ACC112 (cell line): ENCODE results near the gene BEND6.
A peak's percentile ranks its signal among the peaks of the same experiment; 100 is the strongest.
"Not testable (repeated sequence)": the region's sequence is repeated elsewhere in the genome, so short reads cannot be mapped to it uniquely, and the experiment has no call there.

Experiments used
- H2AFZ ChIP-seq: fragments of 200-600 bp; sonication (generic); one replicate; pipeline ENCODE4 v1.6.0; 2017; ENCODE audit warnings: antibody characterized with exemption, low read length; ENCODE audit not compliant: unreplicated experiment
- H3K27ac ChIP-seq: fragments of 200-600 bp; sonication (generic); 2 replicates; pipeline ENCODE4 v1.5.1; 2014; ENCODE audit warnings: low read depth, mild to moderate bottlenecking, antibody characterized with exemption, low read length, moderate library complexity
- H3K27me3 ChIP-seq: fragments of 200-600 bp; sonication (generic); 2 replicates; pipeline ENCODE4 v1.6.1; 2014; ENCODE audit warnings: mild to moderate bottlenecking, antibody characterized with exemption, low read length, moderate library complexity, mixed read lengths; ENCODE audit not compliant: insufficient read depth
- H3K36me3 ChIP-seq: fragments of 200-600 bp; sonication (generic); 2 replicates; pipeline ENCODE4 v1.6.1; 2016; ENCODE audit warnings: mild to moderate bottlenecking, antibody characterized with exemption, low read length, moderate library complexity, mixed read lengths; ENCODE audit not compliant: insufficient read depth
- H3K4me1 ChIP-seq: fragments of 200-600 bp; sonication (generic); one replicate; pipeline ENCODE4 v1.6.1; 2016; ENCODE audit warnings: low read length, mixed read lengths; ENCODE audit not compliant: insufficient read depth, unreplicated experiment, control insufficient read depth
- H3K4me3 ChIP-seq: fragments of 200-600 bp; sonication (generic); 2 replicates; pipeline ENCODE4 v1.5.1; 2014; ENCODE audit warnings: mild to moderate bottlenecking, low read depth, low read length
- H3K79me2 ChIP-seq: fragments of 200-600 bp; sonication (generic); one replicate; pipeline ENCODE4 v1.6.0; 2016; ENCODE audit warnings: low read length; ENCODE audit not compliant: control insufficient read depth, unreplicated experiment, insufficient read depth

Gene BEND6

DNA sequence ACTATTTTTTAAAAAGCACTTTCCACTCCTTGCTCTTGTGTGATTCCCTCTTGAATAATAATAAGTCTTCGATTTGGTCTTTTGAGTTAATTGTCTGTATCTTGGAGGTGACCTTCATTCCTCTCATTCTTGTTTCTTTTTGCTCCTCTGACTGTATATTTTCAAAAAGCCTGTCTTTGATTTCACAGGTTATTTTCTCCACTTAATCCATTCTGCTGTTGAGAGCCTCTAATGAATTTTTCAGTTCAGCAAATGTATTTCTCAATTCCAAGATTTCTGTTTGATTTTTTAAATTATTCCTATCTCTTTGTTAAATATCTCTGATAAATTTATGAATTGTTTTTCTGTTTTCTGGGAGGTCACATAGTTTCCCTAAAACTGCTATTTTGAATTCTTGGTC lies 69.9 kb downstream of the BEND6 start:
- peaks cover 12% of the 10 kb centered on the region; the same call in 1 of the 2 replicates for H3K36me3 ChIP-seq
- no peak overlapping the region for H2AFZ ChIP-seq
- no peak overlapping the region for H3K4me3 ChIP-seq
- no peak overlapping the region for H3K27ac ChIP-seq
- H3K79me2 ChIP-seq, result no peaks in the 10 kb centered on the region
- no peaks in the 10 kb centered on the region for H3K27me3 ChIP-seq
- no peaks in the 10 kb centered on the region for H3K4me1 ChIP-seq

DNA sequence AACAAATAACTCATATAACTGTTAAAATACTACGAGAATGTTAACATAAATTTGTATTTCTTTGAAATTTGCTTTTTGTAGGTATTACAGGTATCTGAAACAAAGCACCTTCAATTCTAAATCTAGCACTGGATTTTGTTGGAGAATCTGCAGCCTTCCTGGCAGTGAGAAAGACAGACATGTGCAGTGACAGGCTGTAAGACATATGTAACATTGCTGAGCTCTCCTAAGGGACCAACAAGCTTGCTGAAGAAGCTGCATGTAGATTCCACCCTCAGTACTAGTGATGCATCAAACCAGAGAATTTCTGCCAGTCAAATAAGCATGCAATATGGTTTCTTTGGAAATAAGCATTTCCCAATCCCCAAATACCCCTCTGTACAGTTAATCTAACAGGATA lies 71.1 kb downstream of the BEND6 start:
- no peak overlapping the region for H2AFZ ChIP-seq
- no peaks in the 10 kb centered on the region for H3K4me1 ChIP-seq
- H3K4me3 ChIP-seq, result no peak overlapping the region
- H3K79me2 ChIP-seq, result no peaks in the 10 kb centered on the region
- no peaks in the 10 kb centered on the region for H3K27me3 ChIP-seq
- peaks cover 12% of the 10 kb centered on the region; the same call in 1 of the 2 replicates for H3K36me3 ChIP-seq
- no peak overlapping the region for H3K27ac ChIP-seq

DNA sequence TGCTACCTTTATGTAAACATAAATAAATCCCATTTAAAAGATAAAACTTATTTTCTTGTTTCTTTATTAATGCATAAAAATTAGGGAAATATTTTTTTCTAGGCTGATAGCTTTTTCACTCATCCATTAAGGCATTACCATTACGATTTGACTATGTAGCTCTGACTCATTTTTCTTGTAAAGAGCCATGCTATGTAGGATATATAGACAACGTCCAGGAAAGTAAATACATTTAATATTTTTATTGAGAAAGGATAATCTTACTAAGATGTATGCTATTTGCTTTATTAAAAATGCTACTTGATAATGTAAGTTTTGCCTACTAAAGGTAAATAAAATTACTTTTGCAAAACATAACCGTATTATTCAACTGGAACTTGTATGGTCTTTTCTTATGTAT lies 72.4 kb downstream of the BEND6 start:
- Histone ChIP-seq H3K36me3 (peaks cover 12% of the 10 kb centered on the region; the same call in 1 of the 2 replicates), H3K79me2 (no peaks in the 10 kb centered on the region), H3K27ac (no peak overlapping the region), H2AFZ (no peak overlapping the region), H3K4me3 (no peak overlapping the region), H3K27me3 (no peaks in the 10 kb centered on the region), H3K4me1 (no peaks in the 10 kb centered on the region)

DNA sequence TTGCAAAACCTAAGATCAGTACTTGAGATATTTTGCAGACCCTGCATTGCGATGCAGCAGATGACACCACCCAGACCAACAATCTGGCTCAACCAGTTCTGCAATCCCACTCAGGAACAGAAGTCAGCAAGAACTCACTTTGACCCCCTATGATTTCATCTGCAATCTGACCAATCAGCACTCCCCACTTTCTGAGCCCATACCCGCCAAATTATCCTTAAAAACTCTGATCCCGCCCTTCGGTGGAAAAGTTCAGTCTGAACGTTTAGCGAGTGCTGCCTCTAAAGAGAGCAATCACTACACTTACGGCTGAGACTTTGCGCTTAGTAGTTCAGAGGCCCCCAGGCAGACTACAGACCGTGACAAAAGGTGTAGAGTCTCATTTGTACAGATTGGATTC lies 74.3 kb downstream of the BEND6 start:
- Histone ChIP-seq H3K36me3 (0 out of 2 replicates have a peak, but pooled peaks cover 9% of the 10 kb centered on the region), H3K79me2 (no peaks in the 10 kb centered on the region), H3K27me3 (no peaks in the 10 kb centered on the region), H3K4me1 (no peaks in the 10 kb centered on the region), H3K4me3 (no peak overlapping the region), H3K27ac (no peak overlapping the region), H2AFZ (no peak overlapping the region)

DNA sequence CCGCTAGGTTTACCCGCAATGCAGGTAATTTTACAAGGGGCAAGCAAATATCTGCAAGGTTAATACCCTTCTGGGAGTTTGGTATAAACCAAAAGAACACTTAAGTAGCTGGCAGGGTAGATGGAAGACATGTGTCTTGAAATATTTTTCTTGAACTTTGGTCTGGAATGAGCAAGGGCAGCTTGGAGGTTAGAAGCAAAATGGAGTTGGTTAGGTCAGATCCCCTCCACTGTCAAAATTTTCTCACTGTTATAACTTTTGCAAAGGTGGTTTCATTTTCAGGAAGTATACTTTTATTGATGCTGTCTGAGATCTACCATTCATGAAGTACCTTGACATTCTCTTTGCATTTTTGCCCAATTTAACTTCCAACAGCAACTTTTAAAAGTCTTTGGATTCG lies 78.3 kb downstream of the BEND6 start:
- H2AFZ ChIP-seq, result peak overlapping the region; percentile 7
- H3K36me3 ChIP-seq, result no peaks in the 10 kb centered on the region
- H3K4me1 ChIP-seq, result no peaks in the 10 kb centered on the region
- H3K27ac ChIP-seq, result no peak overlapping the region
- H3K4me3 ChIP-seq, result no peak overlapping the region
- no peaks in the 10 kb centered on the region for H3K79me2 ChIP-seq
- no peaks in the 10 kb centered on the region for H3K27me3 ChIP-seq

DNA sequence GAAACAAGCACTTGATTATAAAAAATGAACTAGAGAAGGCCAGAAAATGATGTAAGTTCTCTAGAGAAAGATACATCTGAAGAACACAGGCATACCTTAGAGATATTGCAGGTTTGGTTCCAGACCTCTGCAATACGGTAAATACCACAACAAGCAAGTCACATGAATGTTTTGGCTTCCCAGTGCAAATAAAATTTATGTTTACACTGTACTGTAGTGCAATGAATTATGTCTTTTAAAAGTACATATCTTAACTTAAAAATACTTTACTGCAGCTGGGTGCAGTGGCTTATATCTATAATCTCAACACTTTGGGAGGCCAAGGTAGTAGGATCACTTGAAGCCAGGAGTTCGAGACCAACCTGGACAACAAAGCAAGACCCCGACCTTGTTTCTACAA lies 80.6 kb downstream of the BEND6 start:
- Histone ChIP-seq H3K36me3 (no peaks in the 10 kb centered on the region), H3K4me1 (no peaks in the 10 kb centered on the region), H2AFZ (no peak overlapping the region), H3K79me2 (no peaks in the 10 kb centered on the region), H3K27me3 (no peaks in the 10 kb centered on the region), H3K27ac (no peak overlapping the region), H3K4me3 (no peak overlapping the region)

DNA sequence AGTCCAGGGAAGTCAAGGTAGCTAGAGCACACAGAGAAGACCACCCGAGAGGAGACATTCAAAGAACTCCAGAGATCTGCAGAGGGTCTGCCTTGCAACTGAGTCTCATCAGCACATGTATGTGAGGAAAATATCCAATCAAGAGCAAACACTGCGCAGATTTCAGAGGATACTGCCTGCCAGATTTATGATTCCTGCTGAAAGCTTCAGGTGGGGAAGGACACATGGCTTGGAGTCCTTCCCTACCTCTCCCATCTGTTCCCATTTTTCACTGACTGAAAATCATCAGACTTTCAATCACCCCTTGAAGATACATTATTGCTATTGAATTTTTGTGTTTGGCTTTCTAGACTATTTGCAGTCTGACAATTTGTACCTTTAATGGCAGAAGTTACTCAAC lies 84.0 kb downstream of the BEND6 start:
- no peak overlapping the region for H3K27ac ChIP-seq
- no peaks in the 10 kb centered on the region for H3K79me2 ChIP-seq
- no peak overlapping the region for H2AFZ ChIP-seq
- no peaks in the 10 kb centered on the region for H3K4me1 ChIP-seq
- H3K4me3 ChIP-seq, result no peak overlapping the region
- no peaks in the 10 kb centered on the region for H3K27me3 ChIP-seq
- no peaks in the 10 kb centered on the region for H3K36me3 ChIP-seq

DNA sequence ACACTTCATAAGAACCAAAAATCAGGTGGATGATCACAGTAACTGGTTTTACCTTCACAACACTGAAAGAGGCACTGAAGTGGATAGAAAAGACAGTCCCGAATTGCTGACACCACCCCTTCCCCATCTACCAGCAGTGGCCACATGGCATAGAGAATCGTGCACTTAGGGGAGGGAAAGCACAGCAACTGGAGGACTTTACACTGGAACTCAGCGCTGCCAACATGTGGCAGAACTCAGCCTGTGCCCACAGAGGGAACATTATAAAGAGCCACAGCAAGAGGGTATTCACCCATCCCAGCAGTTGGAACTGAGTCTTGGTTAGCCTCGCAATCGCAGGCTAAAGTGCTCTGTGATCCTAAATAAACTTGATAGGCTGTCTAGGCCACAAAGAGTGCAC lies 85.1 kb downstream of the BEND6 start:
- Histone ChIP-seq H3K79me2 (no peaks in the 10 kb centered on the region), H3K27me3 (no peaks in the 10 kb centered on the region), H2AFZ (no peak overlapping the region), H3K4me3 (no peak overlapping the region), H3K27ac (no peak overlapping the region), H3K36me3 (no peaks in the 10 kb centered on the region), H3K4me1 (no peaks in the 10 kb centered on the region)

DNA sequence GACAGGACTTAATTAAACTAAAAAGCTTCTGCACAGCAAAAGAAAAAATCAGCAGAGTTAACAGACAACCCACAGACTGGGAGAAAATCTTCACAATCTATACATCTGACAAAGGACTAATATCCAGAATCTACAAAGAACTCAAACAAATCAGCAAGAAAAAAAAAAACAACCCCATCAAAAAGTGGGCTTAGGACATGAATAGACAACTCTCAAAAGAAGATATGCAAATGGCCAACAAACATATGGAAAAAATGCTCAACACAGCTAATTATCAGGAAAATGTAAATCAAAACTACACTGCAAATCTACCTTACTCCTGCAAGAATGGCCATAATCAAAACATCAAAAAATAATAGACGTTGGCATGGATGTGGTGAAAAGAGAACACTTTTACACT lies 89.2 kb downstream of the BEND6 start:
- not testable (repeated sequence) for H3K36me3 ChIP-seq, H2AFZ ChIP-seq, H3K27ac ChIP-seq, H3K27me3 ChIP-seq, H3K4me3 ChIP-seq, H3K4me1 ChIP-seq
- peaks cover 12% of the 10 kb centered on the region for H3K79me2 ChIP-seq

DNA sequence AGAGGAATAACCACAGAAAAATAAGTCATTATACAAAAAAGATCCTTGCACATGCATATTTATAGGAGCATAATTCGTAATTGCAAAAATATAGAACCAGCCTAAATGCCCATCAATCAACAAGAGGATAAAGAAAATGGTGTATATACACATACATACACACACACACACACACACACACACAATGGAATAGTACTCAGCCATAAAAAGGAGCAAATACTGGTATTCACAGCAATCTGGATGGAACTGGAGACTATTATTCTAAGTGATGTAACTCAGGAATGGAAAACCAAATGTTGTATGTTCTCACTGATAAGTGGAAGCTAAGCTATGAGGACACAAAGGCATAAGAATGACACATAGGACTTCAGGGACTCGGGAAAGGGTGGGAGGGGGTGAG lies 89.7 kb downstream of the BEND6 start:
- Histone ChIP-seq H3K27ac (no peak overlapping the region), H3K4me1 (peaks cover 12% of the 10 kb centered on the region), H3K4me3 (no peak overlapping the region), H3K36me3 (peaks cover 8% of the 10 kb centered on the region), H2AFZ (no peak overlapping the region), H3K79me2 (peaks cover 17% of the 10 kb centered on the region), H3K27me3 (no peaks in the 10 kb centered on the region)

DNA sequence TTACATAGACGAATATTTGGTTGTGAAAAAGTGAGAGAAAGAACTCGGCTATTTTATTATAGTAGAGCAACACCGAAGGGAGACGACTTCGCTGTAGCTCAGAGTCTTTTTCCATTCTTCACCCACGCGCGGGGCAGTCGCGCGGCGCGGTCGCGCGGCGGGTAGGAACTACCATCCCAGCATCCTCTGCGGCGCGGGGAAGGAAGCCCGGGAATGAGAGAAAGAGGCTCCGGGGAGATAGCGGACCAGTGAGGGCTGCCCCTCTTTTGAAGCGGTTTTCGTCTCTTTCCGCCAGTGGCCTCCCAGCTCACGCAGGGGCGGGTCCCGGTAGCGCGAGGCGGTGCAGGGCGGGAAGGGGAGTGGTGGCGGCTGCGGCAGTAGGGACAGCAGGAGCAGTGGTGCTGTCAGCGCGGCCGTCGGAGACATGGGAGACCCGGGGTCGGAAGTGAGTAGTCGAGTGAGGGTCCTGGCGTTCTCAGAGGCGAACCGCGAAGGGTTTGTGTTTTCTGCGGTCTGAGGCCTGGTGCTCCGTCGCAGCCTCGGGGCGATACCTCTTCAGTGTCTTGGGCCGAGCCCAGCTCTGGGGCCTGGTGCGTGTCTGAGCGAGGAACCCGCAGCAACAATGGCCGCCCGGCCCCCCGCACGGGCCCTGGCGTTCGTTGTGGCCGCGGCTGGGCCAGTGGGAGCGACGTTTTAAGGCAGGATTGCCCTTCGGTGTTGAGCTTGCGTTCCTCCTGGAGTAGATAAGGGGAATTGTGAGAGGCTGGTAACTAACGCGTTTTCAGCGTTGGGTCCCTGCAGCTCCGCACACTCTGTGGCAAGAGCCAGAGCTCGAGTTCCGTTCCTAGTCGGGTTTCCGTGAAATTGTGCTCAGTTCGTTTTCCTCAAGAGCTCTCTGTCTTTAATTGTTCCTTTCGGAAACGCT lies 91.7 kb downstream of the BEND6 start, which contains the start of gene KIAA1586:
TSS of gene KIAA1586 (plus strand) at position 362 of the 925 bp plus-strand sequence. CDS start at position 425, 63 bp downstream.
- peaks cover 31% of the 10 kb centered on the region for H3K79me2 ChIP-seq
- peaks cover 12% of the 10 kb centered on the region for H3K4me1 ChIP-seq
- peak within 1 kb of the TSS; percentile 99 for H2AFZ ChIP-seq
- peak within 1 kb of the TSS; percentile 76 for H3K4me3 ChIP-seq
- 0 out of 2 replicates have a peak within 1 kb of the TSS, but pooled peaks have one; percentile 19 for H3K27ac ChIP-seq
- peaks cover 20% of the 10 kb centered on the region for H3K36me3 ChIP-seq
- H3K27me3 ChIP-seq, result not testable (repeated sequence)
